HL-60 (cell line): ENCODE results near the gene LAMA4.

Experiments used
- DNase-seq, 2 experiments: peaks; one replicate each; pipeline ENCODE4 v3.0.0-alpha.2; 2010 to 2020; ENCODE audit warnings: low read depth in 1 of 2, low spot score in 1 of 2
- H3K27ac ChIP-seq: fragments of 250-450 bp; sonication (Bioruptor Pico); replicated peaks from 2 replicates; pipeline ENCODE4 v1.5.1; 2020; ENCODE audit warnings: mild to moderate bottlenecking, moderate library complexity
- H3K27me3 ChIP-seq: fragments of 250-450 bp; sonication (Bioruptor Pico); 2 replicates; pipeline ENCODE4 v1.5.1; 2021; ENCODE audit warnings: mild to moderate bottlenecking, moderate library complexity; ENCODE audit not compliant: insufficient read depth, poor library complexity, severe bottlenecking
- H3K4me3 ChIP-seq: replicated peaks from 2 replicates; pipeline ENCODE4 v1.5.1; 2011; ENCODE audit warnings: mild to moderate bottlenecking, control low read depth, low read length; ENCODE audit not compliant: insufficient read depth
- CTCF ChIP-seq: IDR thresholded peaks from one replicate; pipeline ENCODE4 v1.5.1; 2011; ENCODE audit warnings: low read length, control low read depth, inconsistent platforms; ENCODE audit not compliant: insufficient read depth
- GABPA ChIP-seq: IDR thresholded peaks from 2 replicates; pipeline ENCODE4 v1.6.1; 2012; ENCODE audit warnings: low read depth
- POLR2AphosphoS5 ChIP-seq: IDR thresholded peaks from 2 replicates; pipeline ENCODE4 v1.6.1; 2012; ENCODE audit warnings: low read depth
- REST ChIP-seq: IDR thresholded peaks from 2 replicates; pipeline ENCODE4 v1.6.1; 2012; ENCODE audit warnings: low read depth; ENCODE audit not compliant: insufficient replicate concordance
- SPI1 ChIP-seq: IDR thresholded peaks from 2 replicates; pipeline ENCODE4 v1.6.1; 2012; ENCODE audit warnings: low read depth, mild to moderate bottlenecking, borderline replicate concordance

The LAMA4 gene

GRCh38 chr6:112237595-112237994, 16.8 kb downstream of the LAMA4 start:
- no peaks in the 10 kb centered on the region for H3K27me3 ChIP-seq
- no peak for DNase-seq
- TF ChIP-seq SPI1 (no peak), POLR2AphosphoS5 (no peak), REST (no peak), GABPA (no peak), CTCF (no peak)
- H3K4me3 ChIP-seq = no peak overlapping the region
- H3K27ac ChIP-seq = no peak overlapping the region

DNA sequence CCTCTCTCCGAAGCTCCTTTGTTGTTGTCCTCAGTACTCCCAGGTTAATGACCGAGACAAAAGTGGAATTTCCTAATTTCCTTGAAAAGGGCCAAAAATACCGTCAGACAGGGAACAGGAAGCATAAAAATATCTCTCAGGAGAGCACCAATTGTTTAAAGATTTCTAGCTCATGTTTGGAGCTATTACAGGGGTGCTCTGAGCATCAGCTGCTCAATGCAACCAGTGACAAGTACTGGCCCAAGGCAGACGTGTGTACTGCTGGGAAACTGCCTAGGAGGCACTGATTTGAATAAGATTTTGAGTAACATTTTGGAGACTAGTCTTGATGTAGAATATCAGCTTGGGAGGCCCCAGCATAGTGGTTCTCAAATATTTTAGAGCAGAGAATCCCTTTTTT, 17.3 kb downstream of the LAMA4 start:
- Histone ChIP-seq H3K4me3 (no peak overlapping the region), H3K27ac (no peak overlapping the region), H3K27me3 (no peaks in the 10 kb centered on the region)
- TF ChIP-seq POLR2AphosphoS5 (no peak), REST (no peak), GABPA (no peak), CTCF (no peak), SPI1 (no peak)
- DNase-seq = no peak

DNA sequence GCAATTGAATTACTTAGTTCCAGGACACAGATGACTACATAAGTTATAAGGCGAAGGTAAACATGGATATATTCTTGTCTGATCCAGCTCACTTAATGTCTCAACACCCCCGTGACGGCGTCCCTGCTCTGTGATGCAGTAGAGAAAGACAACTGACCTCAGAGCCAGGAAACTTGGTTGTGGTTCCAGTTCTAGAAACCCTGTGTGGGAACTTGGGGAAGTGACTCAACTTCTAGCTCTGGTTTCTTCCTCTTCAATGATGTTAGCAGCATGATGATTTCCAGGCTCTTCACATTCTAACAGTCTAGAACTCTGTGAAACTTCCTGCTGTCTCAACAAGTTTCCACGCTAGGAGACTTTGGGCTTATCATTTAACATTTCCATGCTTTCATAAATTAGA, 18.4 kb downstream of the LAMA4 start:
- H3K27me3 ChIP-seq = no peaks in the 10 kb centered on the region
- no peak overlapping the region for H3K27ac ChIP-seq
- no peak overlapping the region for H3K4me3 ChIP-seq
- no peak for TF ChIP-seq POLR2AphosphoS5
- peak; percentile 24; the same call in 1 of the 2 replicates for TF ChIP-seq SPI1
- no peak for TF ChIP-seq REST
- DNase-seq = peak in 1 of 2 experiments; percentile 49

GRCh38 chr6:112234601-112235000, 19.8 kb downstream of the LAMA4 start:
- H3K27ac ChIP-seq = no peak overlapping the region
- DNase-seq = no peak
- H3K27me3 ChIP-seq = no peaks in the 10 kb centered on the region
- no peak overlapping the region for H3K4me3 ChIP-seq
- no peak for TF ChIP-seq POLR2AphosphoS5
- no peak for TF ChIP-seq CTCF
- TF ChIP-seq GABPA = no peak
- TF ChIP-seq REST = no peak
- no peak for TF ChIP-seq SPI1
